Heart left ventricle (tissue), 16 donors: ENCODE data around the gene RPS6KC1. TPM values are rescaled to one million over a fixed set of nuclear protein-coding genes. Genes with fewer than 3 reads are reported as not detected.

Source experiments
- ATAC-seq, 4 donors: fragments of 200-7000 bp; cut with Tn5 transposase; one replicate each; pipeline ENCODE4 v1.9.1; 2020 to 2022; ENCODE audit warnings: moderate library complexity in 4 of 4, mild to moderate bottlenecking in 3 of 4, moderate number of reproducible peaks in 1 of 4
- DNase-seq, 5 donors: peaks; one replicate each; pipeline ENCODE4 v3.0.0-alpha.2; 2020
- H3K27ac ChIP-seq, 12 donors: fragments of 200-600 bp; sonication (generic) in 4 of 12; one replicate each; pipeline versions ENCODE4 v1.5.0 to v1.8.0; 2016 to 2022; ENCODE audit warnings: mild to moderate bottlenecking in 2 of 12
- H3K27me3 ChIP-seq, 9 donors: fragments of 200-600 bp; sonication (generic) in 2 of 9; one replicate each; pipeline versions ENCODE4 v1.5.1 to v1.8.0; 2016 to 2022; ENCODE audit warnings: mild to moderate bottlenecking in 3 of 9
- H3K36me3 ChIP-seq, 9 donors: fragments of 200-600 bp; sonication (generic) in 2 of 9; one replicate each; pipeline versions ENCODE4 v1.5.0 to v1.8.0; 2018 to 2022; ENCODE audit warnings: mild to moderate bottlenecking in 2 of 9
- H3K4me1 ChIP-seq, 12 donors: fragments of 200-600 bp; sonication (generic) in 4 of 12; one replicate each; pipeline versions ENCODE4 v1.5.0 to v1.8.0; 2016 to 2022; ENCODE audit warnings: mild to moderate bottlenecking in 3 of 12
- H3K4me3 ChIP-seq, 12 donors: fragments of 200-600 bp; sonication (generic) in 4 of 12; one replicate each; pipeline versions ENCODE4 v1.5.0 to v1.8.0; 2017 to 2022; ENCODE audit warnings: mild to moderate bottlenecking in 9 of 12, moderate library complexity in 4 of 12
- H3K9me3 ChIP-seq, 12 donors: fragments of 200-600 bp; sonication (generic) in 4 of 12; one replicate each; pipeline versions ENCODE4 v1.5.0 to v1.8.0; 2016 to 2022; ENCODE audit warnings: mild to moderate bottlenecking in 1 of 12
- POLR2A ChIP-seq, 2 donors: fragments of 450-650 bp; IDR thresholded peaks; one replicate each; pipeline ENCODE4 v1.6.1; 2017; ENCODE audit warnings: antibody characterized with exemption in 2 of 2, mild to moderate bottlenecking in 2 of 2, moderate library complexity in 2 of 2
- WGBS, 4 donors: extraction: QIAGEN DNeasy Blood & Tissue Kit in 2 of 4; methylation state at CpG; one replicate each; pipeline versions ENCODE4 v1.1.5 to v1.1.7; 2013 to 2018; 5-methylcytosine and 5-hydroxymethylcytosine counted together
- intact Hi-C, 10 donors: fragments of 100-400 bp; cut with DNase I; formaldehyde crosslinking; loops; one replicate each; pipeline versions ENCODE4 v1.11.1 to v1.14.2; 2022
- polyA plus RNA-seq, 2 donors: library from polyadenylated mRNA; stranded (reverse); fragments of 200-250 nt; gene quantifications; one replicate each; pipeline ENCODE4 v1.2.3, GENCODE V29; 2013
- total RNA-seq, 9 donors: library from RNA; depleted of rRNA in 2 of 9; stranded (reverse); fragments of >200 nt in 2 of 9; fragmentation: NEBNext Ultra II Directional in 3 of 9; extraction: Animal tissue kit (Norgen Biotek cat#: 25700) in 3 of 9; gene quantifications; one replicate each; pipeline versions ENCODE4 v1.1.0 to v1.2.4, GENCODE V29; 2016 to 2023
- donor health status: ischemic (EF 13 %, LVEDD 7.1; RV severe dilation, severe dysfunction).
- donor health status: healthy with polysubstance abuse.
- donor health status: DM: no; HTN: yes; CAD: no.
- donor health status: DM: no; HTN: no; CAD: no.
- donor health status: ischemic (EF 25% LVEDD 6.9; RV normal size, moderate dysfunction).
- donor health status: ischemic (EF 25% LVEDD 5.7; RV mildly dilated, moderate dysfunction).
- donor health status: healthy.
- donor health status: DM: yes; HTN: yes; CAD: no.
- donor health status: ischemic (EF 35%, LVEDD 5.7; RV mildly dilated, moderate dysfunction).
- donor health status: nonischemic (EF 11% LVEDD 7.7; RV severe dilation, severe dysfunction).
- donor health status: DM: yes; HTN: yes; CAD: no.
- donor health status: PGD.
- donor health status: ischemic (EF 29% LVEDD 5.4; RV normal size, mild dysfunction).
- donor health status: nonischemic (EF 23%, LVEDD 6.1; RV moderate dilation, normal function).

The RPS6KC1 gene
- total and polyA plus RNA-seq, 11 donors: 3.0 to 15.6 (median 10.4) TPM

- WGBS, 4 donors: 61 to 82% (median 72%) methylated on average over 6 of the region's 6 CpGs
- intact Hi-C loops: loop anchor here in 1 of 10 donors (5.0 kb wide), 1 partner anchor 48 kb away; no protein-coding TSS in a partner anchor
These were observed 269.3 kb downstream of the RPS6KC1 start for GRCh38 chr1:213320191-213320870.

More at GRCh38 chr1:213320191-213320870, 269.3 kb downstream of the RPS6KC1 start:
- no peaks in the 10 kb centered on the region for H3K9me3 ChIP-seq
- H3K27me3 ChIP-seq: no peaks in the 10 kb centered on the region
- no peak overlapping the region for H3K4me3 ChIP-seq
- no peak for DNase-seq
- H3K27ac ChIP-seq: no peak overlapping the region
- peaks cover 0 to under 1% (median 0%) of the 10 kb centered on the region in 12 donors for H3K4me1 ChIP-seq
- no peak for ATAC-seq
- no peaks in the 10 kb centered on the region for H3K36me3 ChIP-seq
- TF ChIP-seq POLR2A (IDR thresholded peaks at IDR 0.05): no peak

Other genes starting within 250 kb of the RPS6KC1 start
- not detected for gene SPATA45, start 203.6 kb upstream of the RPS6KC1 start, total RNA-seq
- not detected for gene SPATA45, start 203.6 kb upstream of the RPS6KC1 start, polyA plus RNA-seq
- gene FLVCR1, start 193.0 kb upstream of the RPS6KC1 start, total RNA-seq: 1 to 10 TPM in 7 of 9 donors, under 1 TPM in 2; 0.44 to 3.0 (median 2.4) TPM
- 1 to 10 TPM in 1 of 2 donors, under 1 TPM in 1; 0.84 to 2.5 TPM for gene FLVCR1, start 193.0 kb upstream of the RPS6KC1 start, polyA plus RNA-seq
- gene VASH2, start 100.7 kb upstream of the RPS6KC1 start, total RNA-seq: 1 to 10 TPM in 1 of 9 donors, under 1 TPM in 7, not detected in 1; 0.20 to 2.6 (median 0.63) TPM
- gene VASH2, start 100.7 kb upstream of the RPS6KC1 start, polyA plus RNA-seq: under 1 TPM; 0.19 to 0.51 TPM
- 10 to 100 TPM; 10.8 to 26.6 (median 15.4) TPM for gene ANGEL2, start 35.4 kb upstream of the RPS6KC1 start, total RNA-seq
- gene ANGEL2, start 35.4 kb upstream of the RPS6KC1 start, polyA plus RNA-seq: 10 to 100 TPM in 1 of 2 donors, 1 to 10 TPM in 1; 9.2 to 10.6 TPM